CD14-positive monocyte (primary cell): ENCODE measurements around the gene PRPF38B. TPM values are rescaled to one million over a fixed set of nuclear protein-coding genes. Genes with fewer than 3 reads are reported as not detected.
A peak's percentile ranks its signal among the peaks of the same experiment; 100 is the strongest.

Experiments used
- DNase-seq, 3 donors: peaks; one replicate each; pipeline ENCODE4 v3.0.0-alpha.2; 2011 to 2022
- H2AFZ ChIP-seq: 2 replicates; pipeline ENCODE4 v1.6.0; 2012; ENCODE audit warnings: mild to moderate bottlenecking, low read depth, low read length, inconsistent platforms; ENCODE audit not compliant: insufficient read depth, poor library complexity, severe bottlenecking
- H3K27ac ChIP-seq, 2 donors: 1 replicate in 1 of 2; 2 replicates in 1 of 2; pipeline ENCODE4 v1.5.1; 2012 to 2013; ENCODE audit warnings: low read length in 2 of 2, control low read depth in 1 of 2, inconsistent platforms in 1 of 2, low read depth in 1 of 2, mild to moderate bottlenecking in 1 of 2
- H3K27me3 ChIP-seq, 2 donors: one replicate each; pipeline versions ENCODE4 v1.6.0 to v1.6.1; 2011 to 2013; ENCODE audit warnings: low read length in 2 of 2; ENCODE audit not compliant: control insufficient read depth in 2 of 2, insufficient read depth in 2 of 2
- H3K36me3 ChIP-seq, 2 donors: replicated peaks in 1 of 2; 1 replicate in 1 of 2; 2 replicates in 1 of 2; pipeline versions ENCODE4 v1.5.1 to v1.6.1; 2012 to 2013; ENCODE audit warnings: low read length in 2 of 2, control low read depth in 1 of 2, inconsistent platforms in 1 of 2, mild to moderate bottlenecking in 1 of 2; ENCODE audit not compliant: insufficient read depth in 2 of 2, control insufficient read depth in 1 of 2
- H3K4me1 ChIP-seq, 2 donors: 1 replicate in 1 of 2; 2 replicates in 1 of 2; pipeline versions ENCODE4 v1.5.1 to v1.6.1; 2012 to 2013; ENCODE audit warnings: low read length in 2 of 2, control low read depth in 1 of 2, inconsistent platforms in 1 of 2, mild to moderate bottlenecking in 1 of 2, moderate library complexity in 1 of 2; ENCODE audit not compliant: insufficient read depth in 2 of 2, control insufficient read depth in 1 of 2
- H3K4me2 ChIP-seq: replicated peaks from 2 replicates; pipeline ENCODE3; 2012; ENCODE audit warnings: low read length, moderate library complexity, mild to moderate bottlenecking; ENCODE audit not compliant: poor library complexity, severe bottlenecking; ENCODE audit errors: extremely low read depth
- H3K4me3 ChIP-seq, 3 experiments: fragments of 200-600 bp in 1 of 3; sonication (generic) in 1 of 3; replicated peaks in 1 of 3; 1 replicate in 2 of 3; 2 replicates in 1 of 3; pipeline ENCODE4 v1.5.1; 2011 to 2013; ENCODE audit warnings: low read length in 3 of 3, mild to moderate bottlenecking in 3 of 3, control low read depth in 2 of 3, low read depth in 2 of 3, inconsistent platforms in 1 of 3, moderate library complexity in 1 of 3
- H3K79me2 ChIP-seq: 2 replicates; pipeline ENCODE4 v1.6.0; 2012; ENCODE audit warnings: mild to moderate bottlenecking, control low read depth, inconsistent platforms, low read length, moderate library complexity; ENCODE audit not compliant: insufficient read depth
- H3K9ac ChIP-seq: 2 replicates; pipeline ENCODE4 v1.6.0; 2017; ENCODE audit warnings: low read length, mild to moderate bottlenecking; ENCODE audit not compliant: insufficient read depth, poor library complexity, severe bottlenecking
- H3K9me3 ChIP-seq, 2 donors: replicated peaks in 1 of 2; 1 replicate in 1 of 2; 2 replicates in 1 of 2; pipeline versions ENCODE4 v1.5.1 to v1.6.1; 2012 to 2013; ENCODE audit warnings: low read length in 2 of 2, control low read depth in 1 of 2; ENCODE audit not compliant: control insufficient read depth in 1 of 2, insufficient read depth in 1 of 2
- H4K20me1 ChIP-seq: 2 replicates; pipeline ENCODE4 v1.6.0; 2012; ENCODE audit warnings: mild to moderate bottlenecking, low read length, control low read depth, moderate library complexity; ENCODE audit not compliant: insufficient read depth
- H3K27ac Mint-ChIP-seq, 7 donors: one replicate each; pipeline ENCODE4 v1.8.0; 2020; ENCODE audit warnings: mild to moderate bottlenecking in 7 of 7, mixed read lengths in 7 of 7, moderate library complexity in 6 of 7, inconsistent platforms in 2 of 7
- H3K27me3 Mint-ChIP-seq, 3 donors: one replicate each; pipeline ENCODE4 v1.8.0; 2021 to 2022; ENCODE audit warnings: low read depth in 3 of 3, mild to moderate bottlenecking in 3 of 3, mixed read lengths in 3 of 3, moderate library complexity in 3 of 3, inconsistent platforms in 1 of 3
- H3K36me3 Mint-ChIP-seq, 2 donors: one replicate each; pipeline ENCODE4 v1.8.0; 2020; ENCODE audit warnings: mixed read lengths in 2 of 2, inconsistent platforms in 1 of 2, mild to moderate bottlenecking in 1 of 2
- H3K4me1 Mint-ChIP-seq: one replicate; pipeline ENCODE4 v1.8.0; 2020; ENCODE audit warnings: mild to moderate bottlenecking, mixed read lengths
- H3K4me3 Mint-ChIP-seq, 2 donors: one replicate each; pipeline ENCODE4 v1.8.0; 2020; ENCODE audit warnings: mild to moderate bottlenecking in 2 of 2, mixed read lengths in 2 of 2, moderate library complexity in 1 of 2
- H3K9me3 Mint-ChIP-seq, 7 donors: one replicate each; pipeline ENCODE4 v1.8.0; 2020 to 2022; ENCODE audit warnings: mixed read lengths in 7 of 7, mild to moderate bottlenecking in 6 of 7, moderate library complexity in 6 of 7, inconsistent platforms in 2 of 7
- WGBS: methylation state at CpG from one replicate; pipeline ENCODE4 v1.1.5; 2013; ENCODE audit warnings: missing lambda C conversion rate; ENCODE audit not compliant: insufficient coverage; 5-methylcytosine and 5-hydroxymethylcytosine counted together
- intact Hi-C, 2 donors: fragments of 100-400 bp; cut with micrococcal nuclease; formaldehyde crosslinking; loops; one replicate each; pipeline versions ENCODE4 v1.15.0 to v1.15.1; 2023
- polyA plus RNA-seq, 3 donors: library from polyadenylated mRNA; depleted of rRNA in 1 of 3; unstranded in 2 of 3; stranded (reverse) in 1 of 3; fragments of 300-500 nt in 2 of 3; fragments of >200 nt in 1 of 3; fragmentation: Illumina TruSeq in 2 of 3; gene quantifications; 1 replicate in 2 of 3; 2 replicates in 1 of 3; pipeline ENCODE4 v1.2.3, GENCODE V29; 2012 to 2021
- TF ChIP-seq, protein P1 (sequence below): fragments of 200-600 bp; IDR thresholded peaks from one replicate; pipeline ENCODE4 v1.8.0; 2022; ENCODE audit warnings: antibody characterized with exemption, mild to moderate bottlenecking

The PRPF38B gene
- polyA plus RNA-seq, 3 donors = 4.9 to 29.9 (median 8.3) TPM

DNA sequence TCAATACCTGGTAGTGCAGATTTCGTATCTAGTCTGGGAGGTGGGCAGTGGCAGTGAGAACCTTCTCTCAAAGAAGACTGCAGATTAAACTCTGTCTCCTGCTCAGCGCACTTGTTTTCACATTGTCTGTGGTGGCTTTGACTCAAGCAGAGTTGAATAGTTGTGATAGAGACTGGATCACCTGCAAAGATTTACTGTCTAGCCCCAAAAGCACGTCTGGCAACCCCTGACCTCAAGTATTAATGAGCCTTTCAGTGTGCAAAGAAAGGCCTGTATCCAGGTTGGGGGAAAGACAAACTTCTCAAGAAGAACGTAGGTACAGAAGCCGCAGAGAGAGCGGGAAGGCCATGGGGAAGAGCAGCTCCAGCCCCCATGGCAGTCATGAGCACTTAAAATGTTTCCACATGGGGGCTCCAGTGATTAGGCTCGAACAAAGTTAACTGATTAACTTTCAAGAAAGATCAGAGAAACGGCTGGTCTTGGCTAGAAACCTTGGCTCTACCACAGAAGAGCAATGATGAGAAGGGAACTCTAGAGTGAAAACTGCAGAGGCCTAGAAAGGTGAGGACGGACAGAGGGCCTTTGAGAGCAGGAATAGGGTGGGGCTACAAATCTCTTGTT is 46.4 kb upstream of the PRPF38B start:
- H3K4me1 Mint-ChIP-seq = peaks cover 51% of the 10 kb centered on the region
- H3K4me3 Mint-ChIP-seq = peak overlapping the region; percentile 71 to 82
- Histone ChIP-seq H4K20me1 (no peaks in the 10 kb centered on the region), H2AFZ (peak overlapping the region; percentile 69), H3K4me1 (peaks cover 32 to 36% of the 10 kb centered on the region in 2 donors), H3K9ac (peak overlapping the region; percentile 39), H3K4me3 (peak overlapping the region in 1 of 3 experiments; percentile 55), H3K4me2 (peak overlapping the region; percentile 55), H3K27me3 (no peaks in the 10 kb centered on the region), H3K36me3 (peaks cover 5 to 17% of the 10 kb centered on the region in 2 donors), H3K27ac (peak overlapping the region; percentile 92 to 97), H3K79me2 (no peaks in the 10 kb centered on the region), H3K9me3 (peaks cover 0 to 9% of the 10 kb centered on the region in 2 donors)
- peak overlapping the region; percentile 95 to 98 (median 98) for H3K27ac Mint-ChIP-seq
- intact Hi-C loops = loop anchor here in 1 of 2 donors (5.0 to 10.0 kb wide), 2 partner anchors 81 to 102 kb away; partner anchors contain the start of genes EEIG2 and STXBP3
- no peak for DNase-seq
- WGBS = 55% methylated on average over 8 of the region's 9 CpGs
- peaks cover 0 to 2% (median 1%) of the 10 kb centered on the region in 3 donors for H3K27me3 Mint-ChIP-seq
- peaks cover 16 to 21% of the 10 kb centered on the region in 2 donors for H3K36me3 Mint-ChIP-seq
- H3K9me3 Mint-ChIP-seq = peaks cover 0 to 7% (median 5%) of the 10 kb centered on the region in 7 donors
- TF ChIP-seq, protein P1, sequence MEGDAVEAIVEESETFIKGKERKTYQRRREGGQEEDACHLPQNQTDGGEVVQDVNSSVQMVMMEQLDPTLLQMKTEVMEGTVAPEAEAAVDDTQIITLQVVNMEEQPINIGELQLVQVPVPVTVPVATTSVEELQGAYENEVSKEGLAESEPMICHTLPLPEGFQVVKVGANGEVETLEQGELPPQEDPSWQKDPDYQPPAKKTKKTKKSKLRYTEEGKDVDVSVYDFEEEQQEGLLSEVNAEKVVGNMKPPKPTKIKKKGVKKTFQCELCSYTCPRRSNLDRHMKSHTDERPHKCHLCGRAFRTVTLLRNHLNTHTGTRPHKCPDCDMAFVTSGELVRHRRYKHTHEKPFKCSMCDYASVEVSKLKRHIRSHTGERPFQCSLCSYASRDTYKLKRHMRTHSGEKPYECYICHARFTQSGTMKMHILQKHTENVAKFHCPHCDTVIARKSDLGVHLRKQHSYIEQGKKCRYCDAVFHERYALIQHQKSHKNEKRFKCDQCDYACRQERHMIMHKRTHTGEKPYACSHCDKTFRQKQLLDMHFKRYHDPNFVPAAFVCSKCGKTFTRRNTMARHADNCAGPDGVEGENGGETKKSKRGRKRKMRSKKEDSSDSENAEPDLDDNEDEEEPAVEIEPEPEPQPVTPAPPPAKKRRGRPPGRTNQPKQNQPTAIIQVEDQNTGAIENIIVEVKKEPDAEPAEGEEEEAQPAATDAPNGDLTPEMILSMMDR = no peak

DNA sequence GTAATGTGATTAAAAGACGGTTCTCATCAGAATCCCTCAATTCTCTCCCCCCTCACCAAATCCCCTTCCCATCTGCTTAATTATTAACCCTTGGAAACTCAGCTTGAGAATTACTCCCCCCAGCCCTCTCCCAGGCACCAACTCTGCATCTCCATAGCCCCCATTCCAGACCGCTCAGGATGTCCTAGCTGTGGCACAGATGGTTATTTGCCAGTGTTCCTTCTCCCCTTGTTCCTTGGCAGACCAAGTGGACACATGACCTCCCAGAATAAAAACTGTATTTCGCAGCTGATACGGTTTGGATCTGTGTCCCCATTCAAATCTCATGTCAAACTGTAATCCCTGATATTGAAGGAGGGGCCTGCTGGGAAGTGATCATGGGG is 45.9 kb upstream of the PRPF38B start:
- H3K27me3 ChIP-seq = no peaks in the 10 kb centered on the region
- Mint-ChIP-seq H3K4me3 (peak overlapping the region; percentile 71 to 82), H3K36me3 (peaks cover 21 to 25% of the 10 kb centered on the region in 2 donors), H3K27me3 (peaks cover 0 to 2% (median 1%) of the 10 kb centered on the region in 3 donors), H3K27ac (peak overlapping the region; percentile 95 to 98 (median 98)), H3K9me3 (peaks cover 0 to 9% (median 5%) of the 10 kb centered on the region in 7 donors), H3K4me1 (peaks cover 51% of the 10 kb centered on the region)
- peaks cover 32 to 36% of the 10 kb centered on the region in 2 donors for H3K4me1 ChIP-seq
- H3K36me3 ChIP-seq = peaks cover 5 to 21% of the 10 kb centered on the region in 2 donors
- H3K27ac ChIP-seq = peak overlapping the region; percentile 92 to 97
- no peaks in the 10 kb centered on the region for H3K79me2 ChIP-seq
- TF ChIP-seq, protein P1 = no peak
- peak overlapping the region; percentile 24 to 55 (median 26) for H3K4me3 ChIP-seq
- H3K9ac ChIP-seq = peak overlapping the region; percentile 39
- no peak for DNase-seq
- H4K20me1 ChIP-seq = no peaks in the 10 kb centered on the region
- peaks cover 0 to 9% of the 10 kb centered on the region in 2 donors for H3K9me3 ChIP-seq
- intact Hi-C loops = loop anchor here in 1 of 2 donors (5.0 to 10.0 kb wide), 2 partner anchors 81 to 101 kb away; partner anchors contain the start of genes EEIG2 and STXBP3
- 50% methylated on average over 1 of the region's 4 CpGs for WGBS
- H3K4me2 ChIP-seq = peak overlapping the region; percentile 55
- peak overlapping the region; percentile 69 for H2AFZ ChIP-seq
